ENCODE measurements around the gene MRPS26.

GRCh38 chr20:3068075-3068474 is 22.2 kb downstream of the MRPS26 start:
- TF ChIP-seq CTCF (conservative IDR thresholded peaks at IDR 0.05) (no peak), ZFX (IDR thresholded peaks at IDR 0.05) (no peak)

All from C4-2B (cell line).